HG03460 (cell line): ENCODE measurements around the gene SLC66A1.
"Not testable (repeated sequence)": the region's sequence is repeated elsewhere in the genome, so short reads cannot be mapped to it uniquely, and the experiment has no call there.

Source experiments
- ATAC-seq: cut with Tn5 transposase; IDR thresholded peaks from one replicate; pipeline ENCODE4 v1.9.1; 2021; ENCODE audit not compliant: unreplicated experiment

Gene SLC66A1

DNA sequence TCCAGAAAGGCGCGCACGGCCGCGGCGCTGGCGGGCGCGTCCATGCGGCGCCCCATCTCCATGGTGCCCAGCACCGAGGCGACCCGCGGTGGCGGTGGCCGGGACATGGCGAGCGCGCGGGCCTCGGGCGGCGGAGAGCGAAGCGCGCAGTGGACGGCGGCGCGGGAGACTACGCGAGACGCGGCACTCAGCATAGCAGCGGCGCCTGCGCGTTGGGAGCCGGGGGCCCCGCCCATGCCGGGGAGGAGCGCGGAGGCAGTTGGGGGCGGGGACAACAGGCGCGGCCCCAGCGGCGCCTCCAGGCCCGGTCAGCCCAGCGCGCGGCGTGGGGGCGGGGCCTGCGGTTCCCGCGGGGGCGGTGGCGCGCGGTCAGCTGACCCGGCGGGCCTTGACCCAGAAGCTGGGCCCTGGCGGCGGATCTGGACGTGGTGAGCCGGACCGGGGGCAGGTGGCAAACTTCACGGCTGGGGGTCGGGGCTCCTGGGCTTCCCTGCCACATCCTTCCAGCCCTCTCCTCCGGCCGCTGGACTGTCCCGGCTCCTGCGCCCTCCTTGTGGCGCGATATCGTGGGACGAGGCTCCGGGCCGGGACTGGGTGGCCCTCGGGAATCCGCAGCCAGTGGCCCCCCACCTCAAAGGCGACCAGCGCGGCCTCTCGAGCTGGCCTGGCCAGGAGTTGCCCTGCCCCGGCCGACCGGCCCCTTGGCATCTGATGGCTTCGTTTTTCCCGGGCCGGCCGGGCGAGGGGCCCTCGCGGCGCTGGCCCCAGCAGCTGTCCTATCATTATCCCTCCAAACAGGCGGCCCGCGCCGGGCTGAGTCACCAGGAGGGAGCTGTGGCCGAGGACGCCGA, at the start of gene SLC66A1, which contains the start of gene AKR7A2:
SLC66A1 (plus strand) TSS at position 396 of the 851 bp plus-strand sequence. CDS start 5,352 bp downstream, outside the sequence.
AKR7A2 (minus strand) TSS at position 214 of the 851 bp plus-strand sequence; CDS start at position 194, 20 bp downstream.
- peak; percentile 66 for ATAC-seq

DNA sequence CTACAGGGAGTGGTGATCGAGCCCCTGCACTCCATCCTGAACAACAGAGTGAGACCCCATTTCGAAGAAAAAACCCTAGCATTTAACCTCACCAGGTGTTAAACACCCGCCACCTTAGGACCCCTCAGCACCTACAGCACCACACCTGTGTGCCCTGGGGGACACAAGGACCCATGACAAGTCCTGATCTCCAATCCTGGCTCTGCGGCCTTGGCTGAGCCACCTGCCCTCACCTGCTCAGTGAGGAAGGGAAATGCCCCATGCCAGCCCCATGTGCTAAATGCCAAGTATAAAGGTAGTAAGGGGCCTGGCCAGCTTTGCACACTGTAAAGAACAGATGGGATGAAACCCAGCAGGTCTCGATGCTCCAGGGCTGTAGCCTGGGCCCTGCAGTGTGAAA, 49.4 kb upstream of the SLC66A1 start:
- ATAC-seq: no peak

- no peak for ATAC-seq
Measured at GRCh38 chr1:19268445-19268844, 43.7 kb upstream of the SLC66A1 start.

- ATAC-seq: not testable (repeated sequence)
Measured at GRCh38 chr1:19269427-19270342, 42.4 kb upstream of the SLC66A1 start.

DNA sequence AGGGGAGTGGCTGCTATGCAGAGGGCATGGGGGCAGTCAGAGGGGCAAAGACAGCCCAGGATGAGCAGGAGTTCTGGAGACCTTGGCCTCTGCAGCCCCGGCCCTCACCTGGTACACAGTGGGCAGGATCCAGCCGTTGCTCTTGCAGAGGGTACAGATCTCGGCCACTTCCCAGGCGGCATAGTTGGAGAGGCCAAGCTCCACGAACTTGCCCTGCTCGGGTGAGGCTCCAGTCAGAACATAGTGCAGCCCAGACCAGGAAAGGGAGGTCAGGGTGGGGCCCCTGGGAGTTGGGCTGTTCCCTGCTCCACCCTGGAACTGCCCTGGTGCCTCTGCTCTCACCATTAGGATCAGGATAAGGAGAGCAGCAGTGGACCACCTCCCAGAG, 41.8 kb upstream of the SLC66A1 start:
- ATAC-seq: not testable (repeated sequence)

- ATAC-seq: no peak
Measured at GRCh38 chr1:19272064-19272463, 40.1 kb upstream of the SLC66A1 start.

GRCh38 chr1:19273106-19273843, 38.9 kb upstream of the SLC66A1 start:
- ATAC-seq: no peak

DNA sequence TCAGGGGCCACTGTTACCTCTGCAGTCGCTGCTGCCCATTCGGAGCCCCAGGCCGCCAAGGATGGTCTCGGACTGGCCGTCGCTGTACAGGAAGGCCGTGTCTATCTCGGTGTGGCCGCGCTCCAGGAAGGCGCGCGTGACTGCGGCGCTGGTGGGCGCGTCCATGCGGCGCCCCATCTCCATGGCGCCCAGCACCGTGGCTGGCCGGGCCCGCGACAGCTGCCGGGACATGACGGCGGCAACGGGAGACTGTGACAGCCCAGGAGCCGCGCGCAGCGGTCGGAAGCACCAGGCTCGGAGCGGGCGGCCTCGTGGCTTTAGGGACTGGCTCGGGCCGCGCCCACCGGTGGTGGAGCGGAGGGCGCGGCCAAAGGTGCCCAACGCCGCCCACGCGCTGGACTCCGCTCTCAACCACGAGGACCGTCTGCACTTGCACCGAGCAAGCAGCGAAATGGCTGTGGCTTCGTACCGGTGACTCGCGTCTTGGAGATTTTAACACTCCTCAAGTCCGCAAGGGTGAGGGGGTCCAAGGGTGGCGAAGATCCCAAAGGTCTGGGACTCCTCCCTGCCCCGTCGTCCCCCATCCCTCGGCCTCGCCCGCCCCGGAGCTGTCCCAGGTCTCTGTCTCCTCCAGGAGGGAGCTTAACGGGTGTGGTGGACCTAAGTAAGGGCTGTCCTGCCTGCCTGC, 38.1 kb upstream of the SLC66A1 start:
- not testable (repeated sequence) for ATAC-seq

- no peak for ATAC-seq
Measured at GRCh38 chr1:19274636-19275035, 37.5 kb upstream of the SLC66A1 start.

DNA sequence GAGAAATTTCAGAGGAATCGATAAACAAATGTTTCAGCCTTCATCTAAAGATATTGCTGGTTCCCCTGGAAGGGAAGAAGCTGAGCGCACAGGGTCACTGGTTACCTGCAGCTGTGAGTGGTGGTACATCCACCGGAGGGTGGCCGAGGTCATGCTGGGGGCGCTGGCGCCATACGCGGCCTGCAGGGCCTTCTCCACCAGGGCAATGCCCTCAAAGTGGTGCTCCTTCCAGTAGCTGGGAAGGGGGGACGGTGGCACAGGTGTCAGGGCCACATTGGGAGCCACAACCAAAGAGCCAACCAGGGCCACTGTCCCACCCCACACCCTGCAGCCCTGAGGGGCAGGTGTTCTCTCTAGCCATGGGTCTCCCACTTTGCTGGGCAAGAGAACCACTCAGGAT, 28.2 kb upstream of the SLC66A1 start:
- no peak for ATAC-seq

DNA sequence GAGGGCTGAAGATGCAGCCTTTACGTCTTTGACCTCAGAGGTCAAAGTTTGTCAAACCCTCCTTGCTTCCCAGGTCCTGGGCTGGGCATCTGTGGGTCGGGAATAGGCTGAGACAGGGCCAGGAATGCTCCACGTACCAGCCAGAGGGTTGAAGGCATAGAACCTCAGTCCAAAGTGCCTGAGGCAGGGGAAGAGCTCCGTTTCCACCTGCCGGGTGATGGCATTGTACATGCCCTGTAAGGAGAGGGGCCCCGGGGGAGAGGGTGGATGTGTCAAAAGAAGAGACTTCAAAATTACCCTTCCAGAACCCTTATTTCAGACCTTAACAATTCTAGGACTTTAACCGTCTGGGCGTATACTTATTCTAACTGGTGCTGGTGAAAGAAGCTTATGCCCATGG, 27.2 kb upstream of the SLC66A1 start:
- ATAC-seq: no peak

GRCh38 chr1:19285366-19285765, 26.8 kb upstream of the SLC66A1 start:
- ATAC-seq: not testable (repeated sequence)

GRCh38 chr1:19285807-19286206, 26.3 kb upstream of the SLC66A1 start:
- ATAC-seq: not testable (repeated sequence)

DNA sequence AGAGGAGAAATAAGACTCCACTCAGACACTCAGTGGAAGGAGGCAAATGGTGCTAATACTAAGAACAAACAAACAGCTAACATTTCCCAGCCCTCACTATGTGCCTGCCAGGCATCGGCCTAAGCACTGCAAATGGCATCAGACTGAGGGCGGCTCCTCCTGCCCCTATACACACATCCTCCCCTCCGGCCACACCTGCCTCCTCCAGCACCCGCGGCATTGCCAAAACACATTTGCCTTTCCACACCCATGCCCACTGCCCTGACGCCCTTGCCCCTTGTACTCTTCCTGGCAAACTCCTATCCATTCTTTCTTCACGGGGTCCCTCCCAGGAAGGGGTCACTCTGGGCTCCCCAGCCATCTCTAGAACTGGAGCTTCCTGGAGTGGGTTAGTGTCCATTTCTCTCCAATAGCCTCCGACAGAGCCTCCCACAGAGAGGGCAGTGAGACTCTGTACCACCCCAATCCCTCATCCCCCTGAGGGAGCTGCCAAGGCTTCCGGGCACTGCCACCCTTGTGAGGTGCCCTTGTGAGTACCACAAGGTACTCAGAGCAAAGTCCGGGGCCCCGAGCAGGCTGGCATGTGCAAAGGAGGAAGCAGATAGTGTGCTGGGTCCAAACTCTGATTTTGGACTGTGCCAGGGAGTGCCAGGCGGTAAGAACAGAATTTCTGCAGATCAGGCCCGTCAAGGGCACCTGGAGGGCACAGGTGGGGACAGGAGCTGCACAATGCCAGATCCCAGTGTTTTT, 24.5 kb upstream of the SLC66A1 start:
- no peak for ATAC-seq

GRCh38 chr1:19288324-19289241, 23.5 kb upstream of the SLC66A1 start, which contains the start of gene AKR7A3:
AKR7A3 (minus strand) TSS chr1:19288770; CDS start chr1:19288709, 61 bp downstream.
- not testable (repeated sequence) for ATAC-seq

DNA sequence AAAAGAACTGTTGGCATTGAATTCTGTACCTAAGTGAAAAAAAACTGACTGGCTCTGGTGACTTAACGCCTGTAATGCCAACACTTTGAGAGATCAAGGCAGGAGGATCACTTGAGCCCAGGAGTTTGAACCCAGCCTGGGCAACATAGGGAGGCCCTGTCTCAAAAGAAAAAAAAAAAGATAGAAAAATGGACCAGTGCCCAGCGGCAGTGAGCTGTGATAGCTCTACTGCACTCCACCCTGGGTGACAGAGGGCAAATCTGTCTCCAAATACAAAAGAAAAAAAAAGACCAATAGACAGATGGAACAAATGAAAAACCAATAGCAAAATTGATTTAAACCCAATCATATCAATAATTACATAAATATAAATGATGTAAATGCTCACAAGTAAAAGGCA, 22.9 kb upstream of the SLC66A1 start:
- no peak for ATAC-seq

GRCh38 chr1:19294638-19295037, 17.5 kb upstream of the SLC66A1 start:
- no peak for ATAC-seq

GRCh38 chr1:19300211-19300610, 11.9 kb upstream of the SLC66A1 start:
- ATAC-seq: no peak
